Measurements from ENCODE around the gene PTP4A1.

GRCh38 chr6:63561288-63561687 lies 11.0 kb upstream of the PTP4A1 start:
- TF ChIP-seq, protein P1, sequence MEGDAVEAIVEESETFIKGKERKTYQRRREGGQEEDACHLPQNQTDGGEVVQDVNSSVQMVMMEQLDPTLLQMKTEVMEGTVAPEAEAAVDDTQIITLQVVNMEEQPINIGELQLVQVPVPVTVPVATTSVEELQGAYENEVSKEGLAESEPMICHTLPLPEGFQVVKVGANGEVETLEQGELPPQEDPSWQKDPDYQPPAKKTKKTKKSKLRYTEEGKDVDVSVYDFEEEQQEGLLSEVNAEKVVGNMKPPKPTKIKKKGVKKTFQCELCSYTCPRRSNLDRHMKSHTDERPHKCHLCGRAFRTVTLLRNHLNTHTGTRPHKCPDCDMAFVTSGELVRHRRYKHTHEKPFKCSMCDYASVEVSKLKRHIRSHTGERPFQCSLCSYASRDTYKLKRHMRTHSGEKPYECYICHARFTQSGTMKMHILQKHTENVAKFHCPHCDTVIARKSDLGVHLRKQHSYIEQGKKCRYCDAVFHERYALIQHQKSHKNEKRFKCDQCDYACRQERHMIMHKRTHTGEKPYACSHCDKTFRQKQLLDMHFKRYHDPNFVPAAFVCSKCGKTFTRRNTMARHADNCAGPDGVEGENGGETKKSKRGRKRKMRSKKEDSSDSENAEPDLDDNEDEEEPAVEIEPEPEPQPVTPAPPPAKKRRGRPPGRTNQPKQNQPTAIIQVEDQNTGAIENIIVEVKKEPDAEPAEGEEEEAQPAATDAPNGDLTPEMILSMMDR (IDR thresholded peaks at IDR 0.05) = no peak
- TF ChIP-seq POLR2A (IDR thresholded peaks at IDR 0.05) = no peak
- TF ChIP-seq POLR2AphosphoS5 (IDR thresholded peaks at IDR 0.05) = no peak
- no peak for TF ChIP-seq EP300 (IDR thresholded peaks at IDR 0.05)

Measured in gastroesophageal sphincter (tissue), 3 donors.